HCT116 (cell line): Measurements from ENCODE around the gene WDR19. TPM values are rescaled to one million over a fixed set of nuclear protein-coding genes. Genes with fewer than 3 reads are reported as not detected.

Source experiments
- ATAC-seq: fragments of 200-7000 bp; cut with Tn5 transposase; 2 replicates; pipeline ENCODE4 v1.9.1; 2020; ENCODE audit warnings: mild to moderate bottlenecking, moderate library complexity
- BruUV-seq: library from RNA; stranded (reverse); fragments of 400-500 nt; replicated peaks from 2 replicates; lab custom pipeline; 2021; lab: Mats Ljungman, UMichigan
- CTCF ChIA-PET: fragments of 300-600 bp; sonication (Branson Sonifier 250); formaldehyde crosslinking; loops from one replicate; lab custom pipeline; 2021; ENCODE audit warnings: antibody characterized with exemption; lab: Charles Lee
- POLR2A ChIA-PET: fragments of 300-600, 350-600 bp; sonication (Branson Sonifier 250); formaldehyde crosslinking; loops from one replicate; lab custom pipeline; 2021; ENCODE audit warnings: antibody characterized with exemption; lab: Charles Lee
- RAD21 ChIA-PET, 2 experiments: fragments of 300-600 bp; sonication (Branson Sonifier 250); formaldehyde crosslinking; loops; one replicate each; lab custom pipeline; 2023; ENCODE audit warnings: low total read pairs in 2 of 2; ENCODE audit not compliant: uncharacterized antibody in 2 of 2, unreplicated experiment in 2 of 2, low non-redundant PET in 1 of 2; lab: Charles Lee
- DNase-seq: peaks from one replicate; pipeline ENCODE4 v3.0.0-alpha.2; 2010; ENCODE audit warnings: low read depth, low spot score
- H2AFZ ChIP-seq: fragments of 200-600 bp; shearing (Covaris generic), sonication (generic); 2 replicates; pipeline ENCODE4 v1.6.1; 2017; ENCODE audit warnings: low read depth, mixed run types, mixed read lengths, antibody characterized with exemption, low read length; ENCODE audit not compliant: poor library complexity, severe bottlenecking
- H3K27ac ChIP-seq: 2 replicates; pipeline ENCODE4 v1.5.1; 2012; ENCODE audit warnings: low read depth, low read length
- H3K27me3 ChIP-seq: fragments of 200-600 bp; sonication (generic); 2 replicates; pipeline ENCODE4 v1.6.1; 2016; ENCODE audit warnings: mixed run types, low read length, mixed read lengths; ENCODE audit not compliant: insufficient read depth
- H3K36me3 ChIP-seq, 2 experiments: fragments of 200-500 bp in 1 of 2; fragments of 200-600 bp in 1 of 2; sonication (Bioruptor generic) in 1 of 2; sonication (generic) in 1 of 2; 2 replicates each; pipeline versions ENCODE4 v1.5.1 to v1.6.1; 2014 to 2016; ENCODE audit warnings: low read length in 2 of 2, inconsistent platforms in 1 of 2, mixed read lengths in 1 of 2, mixed run types in 1 of 2; ENCODE audit not compliant: insufficient read depth in 2 of 2, control insufficient read depth in 1 of 2
- H3K4me1 ChIP-seq, 2 experiments: fragments of 200-600 bp in 1 of 2; sonication (generic) in 1 of 2; 2 replicates each; pipeline versions ENCODE4 v1.5.1 to v1.6.1; 2012 to 2017; ENCODE audit warnings: low read length in 2 of 2, inconsistent platforms in 1 of 2, mild to moderate bottlenecking in 1 of 2, mixed read lengths in 1 of 2, mixed run types in 1 of 2, moderate library complexity in 1 of 2; ENCODE audit not compliant: insufficient read depth in 2 of 2, control insufficient read depth in 1 of 2
- H3K4me2 ChIP-seq: fragments of 200-600 bp; sonication (generic); 2 replicates; pipeline ENCODE4 v1.6.1; 2017; ENCODE audit warnings: mixed run types, low read length, mixed read lengths
- H3K4me3 ChIP-seq, 2 experiments: fragments of 200-600 bp in 1 of 2; sonication (generic) in 1 of 2; replicated peaks in 1 of 2; 2 replicates each; pipeline ENCODE4 v1.5.1; 2011 to 2016; ENCODE audit warnings: low read length in 2 of 2, control low read depth in 1 of 2, low read depth in 1 of 2, mild to moderate bottlenecking in 1 of 2, mixed read lengths in 1 of 2, mixed run types in 1 of 2
- H3K79me2 ChIP-seq: fragments of 200-600 bp; sonication (generic); 2 replicates; pipeline ENCODE4 v1.6.1; 2017; ENCODE audit warnings: mild to moderate bottlenecking, mixed run types, low read length, moderate library complexity, mixed read lengths; ENCODE audit not compliant: insufficient read depth
- H3K9ac ChIP-seq: fragments of 200-600 bp; sonication (generic); 2 replicates; pipeline ENCODE4 v1.6.1; 2016; ENCODE audit warnings: low read length, mixed read lengths
- H3K9me2 ChIP-seq: fragments of 200-600 bp; sonication (generic), shearing (Covaris generic); 2 replicates; pipeline ENCODE4 v1.6.1; 2017; ENCODE audit warnings: mixed run types, mild to moderate bottlenecking, moderate library complexity; ENCODE audit not compliant: insufficient read depth
- H3K9me3 ChIP-seq, 2 experiments: fragments of 200-500 bp in 1 of 2; fragments of 200-600 bp in 1 of 2; sonication (Bioruptor generic) in 1 of 2; sonication (generic) in 1 of 2; 2 replicates each; pipeline ENCODE4 v1.6.1; 2014 to 2017; ENCODE audit warnings: low read length in 2 of 2, mixed read lengths in 2 of 2, inconsistent platforms in 1 of 2, low read depth in 1 of 2, mild to moderate bottlenecking in 1 of 2, mixed run types in 1 of 2, moderate library complexity in 1 of 2; ENCODE audit not compliant: control insufficient read depth in 1 of 2, insufficient read depth in 1 of 2
- H4K20me1 ChIP-seq: fragments of 200-600 bp; sonication (generic), shearing (Covaris generic); 2 replicates; pipeline ENCODE4 v1.6.1; 2017; ENCODE audit warnings: mixed run types, mild to moderate bottlenecking, moderate library complexity; ENCODE audit not compliant: insufficient read depth
- ATF3 ChIP-seq: IDR thresholded peaks from 2 replicates; pipeline ENCODE4 v1.6.1; 2012
- CBX3 ChIP-seq: IDR thresholded peaks from 2 replicates; pipeline ENCODE4 v1.6.1; 2012; ENCODE audit warnings: low read depth
- CEBPB ChIP-seq: IDR thresholded peaks from 2 replicates; pipeline ENCODE4 v1.6.1; 2012; ENCODE audit warnings: low read depth
- ZNF274 ChIP-seq: fragments of 200-500 bp; sonication (Bioruptor generic); IDR thresholded peaks from 2 replicates; pipeline ENCODE4 v1.6.1; 2014; ENCODE audit warnings: mild to moderate bottlenecking, low read depth, low read length, inconsistent platforms
- intact Hi-C: fragments of 100-400 bp; cut with micrococcal nuclease; formaldehyde crosslinking; loops from 2 replicates; pipeline ENCODE4 v1.10.0; 2022
- total RNA-seq: library from RNA; stranded (reverse); gene quantifications from one replicate; pipeline ENCODE4 v1.2.1, GENCODE V29; 2021; ENCODE audit not compliant: unreplicated experiment
- TF ChIP-seq, protein P1 (sequence below): IDR thresholded peaks from 2 replicates; pipeline ENCODE4 v1.6.1; 2012

WDR19 gene
- total RNA-seq, 1 experiment from 2014 or later, result 18.8 TPM

DNA sequence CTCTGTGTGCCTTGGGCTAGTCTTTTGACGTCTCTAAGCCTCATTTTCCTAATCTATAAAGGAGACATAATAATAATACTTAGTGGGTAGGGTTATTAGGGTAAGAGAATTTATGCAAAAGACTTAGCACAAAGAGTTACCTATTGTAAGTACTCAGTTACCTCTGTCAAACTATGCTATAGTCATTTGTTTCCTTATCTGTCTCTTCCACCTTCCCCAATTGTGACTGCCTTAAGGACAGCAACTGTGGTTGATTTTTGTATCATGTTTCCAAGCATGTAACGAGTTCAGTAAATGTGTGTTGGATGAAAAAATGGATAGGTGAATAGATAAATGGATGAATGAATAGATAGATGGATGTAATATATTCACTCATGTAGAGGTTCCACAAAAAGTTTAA is 48.1 kb downstream of the WDR19 start:
- no peaks in the 10 kb centered on the region for H3K9me3 ChIP-seq
- H3K9me2 ChIP-seq, result no peaks in the 10 kb centered on the region
- no TSS peak for BruUV-seq
- DNase-seq (no peak), ATAC-seq (no peak)
- no peak overlapping the region for H3K4me2 ChIP-seq
- intact Hi-C loops, result no loop called here
- H2AFZ ChIP-seq, result no peak overlapping the region
- no peak overlapping the region for H3K4me3 ChIP-seq
- no peaks in the 10 kb centered on the region for H3K4me1 ChIP-seq
- RAD21 ChIA-PET, result no interaction called here
- H4K20me1 ChIP-seq, result no peaks in the 10 kb centered on the region
- POLR2A ChIA-PET, result no interaction called here
- no peak overlapping the region for H3K9ac ChIP-seq
- no peaks in the 10 kb centered on the region for H3K36me3 ChIP-seq
- H3K27ac ChIP-seq, result no peak overlapping the region
- no peaks in the 10 kb centered on the region for H3K27me3 ChIP-seq
- CTCF ChIA-PET, result no interaction called here
- no peak for TF ChIP-seq CEBPB
- no peak for TF ChIP-seq ZNF274
- TF ChIP-seq, protein P1, sequence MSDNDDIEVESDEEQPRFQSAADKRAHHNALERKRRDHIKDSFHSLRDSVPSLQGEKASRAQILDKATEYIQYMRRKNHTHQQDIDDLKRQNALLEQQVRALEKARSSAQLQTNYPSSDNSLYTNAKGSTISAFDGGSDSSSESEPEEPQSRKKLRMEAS, result no peak
- no peaks in the 10 kb centered on the region; the same call in 1 of the 2 replicates for H3K79me2 ChIP-seq

- no peaks in the 10 kb centered on the region for H3K9me2 ChIP-seq
- no peaks in the 10 kb centered on the region for H3K4me1 ChIP-seq
- no peak overlapping the region for H3K9ac ChIP-seq
- no TSS peak for BruUV-seq
- H3K27me3 ChIP-seq, result no peaks in the 10 kb centered on the region
- no peak overlapping the region for H3K27ac ChIP-seq
- no peaks in the 10 kb centered on the region for H3K36me3 ChIP-seq
- ATAC-seq (no peak), DNase-seq (no peak)
- ChIA-PET CTCF (no interaction called here), RAD21 (no interaction called here), POLR2A (no interaction called here)
- no peaks in the 10 kb centered on the region for H4K20me1 ChIP-seq
- TF ChIP-seq ATF3 (no peak), CBX3 (no peak)
- H3K9me3 ChIP-seq, result no peaks in the 10 kb centered on the region
- no peak overlapping the region for H2AFZ ChIP-seq
- no peaks in the 10 kb centered on the region; the same call in 1 of the 2 replicates for H3K79me2 ChIP-seq
- H3K4me2 ChIP-seq, result no peak overlapping the region
- H3K4me3 ChIP-seq, result no peak overlapping the region
- intact Hi-C loops, result no loop called here
Observed at GRCh38 chr4:39231660-39232059, 49.3 kb downstream of the WDR19 start.
